Neuronal stem cell (in vitro differentiated cells): ENCODE measurements around the gene LRRK2.

Experiments used
- DNase-seq: peaks from one replicate; pipeline ENCODE4 v3.0.0-alpha.2; 2013; ENCODE audit warnings: low spot score
- H2AFZ ChIP-seq: one replicate; pipeline ENCODE4 v1.6.1; 2013; ENCODE audit warnings: mild to moderate bottlenecking, low read length, inconsistent platforms
- H2AK5ac ChIP-seq: 2 replicates; pipeline ENCODE4 v1.6.1; 2013; ENCODE audit warnings: low read depth, mild to moderate bottlenecking, inconsistent platforms, low read length, moderate library complexity, mixed read lengths
- H2BK120ac ChIP-seq: 2 replicates; pipeline ENCODE4 v1.6.1; 2013; ENCODE audit warnings: low read depth, mild to moderate bottlenecking, inconsistent platforms, low read length, moderate library complexity, mixed read lengths
- H2BK12ac ChIP-seq: one replicate; pipeline ENCODE4 v1.6.1; 2013; ENCODE audit warnings: low read length, inconsistent platforms
- H2BK15ac ChIP-seq: 2 replicates; pipeline ENCODE4 v1.6.1; 2013; ENCODE audit warnings: mild to moderate bottlenecking, low read length, inconsistent platforms, mixed read lengths
- H2BK5ac ChIP-seq: one replicate; pipeline ENCODE4 v1.6.1; 2013; ENCODE audit warnings: inconsistent platforms, mild to moderate bottlenecking, low read length, moderate library complexity
- H3K14ac ChIP-seq: one replicate; pipeline ENCODE4 v1.6.1; 2013; ENCODE audit warnings: low read length, inconsistent platforms
- H3K18ac ChIP-seq: 2 replicates; pipeline ENCODE4 v1.6.1; 2013; ENCODE audit warnings: low read length, inconsistent platforms
- H3K23ac ChIP-seq: 2 replicates; pipeline ENCODE4 v1.6.1; 2013; ENCODE audit warnings: low read depth, mild to moderate bottlenecking, mixed read lengths, low read length, inconsistent platforms; ENCODE audit not compliant: poor library complexity
- H3K27ac ChIP-seq: replicated peaks from 3 replicates; pipeline ENCODE4 v1.5.1; 2013; ENCODE audit warnings: low read length, inconsistent platforms
- H3K27me3 ChIP-seq, 3 experiments: 2 replicates each; pipeline ENCODE4 v1.6.1; 2013; ENCODE audit warnings: low read length in 3 of 3, mild to moderate bottlenecking in 2 of 3, inconsistent platforms in 1 of 3, low read depth in 1 of 3, mixed read lengths in 1 of 3, moderate library complexity in 1 of 3; ENCODE audit not compliant: control insufficient read depth in 3 of 3, insufficient read depth in 3 of 3
- H3K36me3 ChIP-seq, 2 donors: replicated peaks in 1 of 2; 2 replicates each; pipeline ENCODE4 v1.6.1; 2013; ENCODE audit warnings: low read length in 2 of 2; ENCODE audit not compliant: control insufficient read depth in 2 of 2, insufficient read depth in 2 of 2
- H3K4ac ChIP-seq: 2 replicates; pipeline ENCODE4 v1.6.1; 2013; ENCODE audit warnings: inconsistent platforms, mild to moderate bottlenecking, low read length, moderate library complexity
- H3K4me1 ChIP-seq, 2 donors: 1 replicate in 1 of 2; 2 replicates in 1 of 2; pipeline ENCODE4 v1.6.1; 2013; ENCODE audit warnings: low read length in 2 of 2, low read depth in 1 of 2; ENCODE audit not compliant: control insufficient read depth in 2 of 2, insufficient read depth in 1 of 2
- H3K4me2 ChIP-seq: one replicate; pipeline ENCODE4 v1.6.1; 2013; ENCODE audit warnings: mild to moderate bottlenecking, low read length, inconsistent platforms; ENCODE audit not compliant: insufficient read depth, poor library complexity, severe bottlenecking
- H3K4me3 ChIP-seq, 2 donors: 2 replicates each; pipeline ENCODE4 v1.5.1; 2013; ENCODE audit warnings: low read length in 2 of 2, mild to moderate bottlenecking in 2 of 2, inconsistent platforms in 1 of 2, moderate library complexity in 1 of 2
- H3K79me1 ChIP-seq: one replicate; pipeline ENCODE4 v1.6.1; 2013; ENCODE audit warnings: low read depth, mild to moderate bottlenecking, inconsistent platforms, low read length, moderate library complexity
- H3K9ac ChIP-seq: one replicate; pipeline ENCODE4 v1.6.1; 2013; ENCODE audit warnings: mild to moderate bottlenecking, low read depth, low read length, inconsistent platforms; ENCODE audit not compliant: poor library complexity
- H3K9me3 ChIP-seq, 2 donors: replicated peaks in 1 of 2; 2 replicates each; pipeline versions ENCODE3 to v1.6.1; 2013; ENCODE audit warnings: low read length in 2 of 2, mild to moderate bottlenecking in 2 of 2, inconsistent platforms in 1 of 2, low read depth in 1 of 2, mixed read lengths in 1 of 2, moderate library complexity in 1 of 2; ENCODE audit not compliant: control insufficient read depth in 2 of 2, insufficient read depth in 1 of 2
- H4K8ac ChIP-seq: one replicate; pipeline ENCODE4 v1.6.1; 2013; ENCODE audit warnings: low read depth, mild to moderate bottlenecking, inconsistent platforms, low read length, moderate library complexity
- H4K91ac ChIP-seq: one replicate; pipeline ENCODE4 v1.6.1; 2013; ENCODE audit warnings: low read length, low read depth, mild to moderate bottlenecking, inconsistent platforms; ENCODE audit not compliant: poor library complexity
- WGBS, 2 donors: extraction: QIAGEN DNeasy Blood & Tissue Kit; methylation state at CpG; one replicate each; pipeline ENCODE4 v1.1.7; 2013; ENCODE audit warnings: missing lambda C conversion rate in 2 of 2, mixed read lengths in 1 of 2; ENCODE audit not compliant: insufficient read length in 2 of 2, insufficient replicate concordance in 1 of 2; ENCODE audit errors: extremely low coverage in 2 of 2; 5-methylcytosine and 5-hydroxymethylcytosine counted together

LRRK2 gene

GRCh38 chr12:40313928-40314327, 89.1 kb downstream of the LRRK2 start:
- no peak overlapping the region for H2BK120ac ChIP-seq
- H3K36me3 ChIP-seq: no peaks in the 10 kb centered on the region
- no peak overlapping the region for H4K91ac ChIP-seq
- H3K79me1 ChIP-seq: no peaks in the 10 kb centered on the region
- H3K9ac ChIP-seq: no peak overlapping the region
- no peak overlapping the region for H2BK12ac ChIP-seq
- no peak overlapping the region for H4K8ac ChIP-seq
- H2AK5ac ChIP-seq: no peak overlapping the region
- WGBS, 2 donors: no CpG with 5 or more reads among the region's 10 CpGs
- no peak overlapping the region for H3K4ac ChIP-seq
- H3K27me3 ChIP-seq: no peaks in the 10 kb centered on the region
- H3K4me1 ChIP-seq: no peaks in the 10 kb centered on the region
- H2BK5ac ChIP-seq: no peak overlapping the region
- no peak overlapping the region for H3K4me3 ChIP-seq
- no peak for DNase-seq
- H3K27ac ChIP-seq: no peak overlapping the region
- H3K23ac ChIP-seq: no peak overlapping the region
- H3K14ac ChIP-seq: no peak overlapping the region
- no peak overlapping the region for H3K4me2 ChIP-seq
- no peak overlapping the region for H2BK15ac ChIP-seq
- H3K9me3 ChIP-seq: peaks cover 0 to 2% of the 10 kb centered on the region in 2 donors
- no peak overlapping the region for H2AFZ ChIP-seq
- no peak overlapping the region for H3K18ac ChIP-seq

- Histone ChIP-seq H3K27me3 (no peaks in the 10 kb centered on the region), H2AK5ac (no peak overlapping the region), H4K8ac (no peak overlapping the region), H3K4me1 (no peaks in the 10 kb centered on the region), H3K9ac (no peak overlapping the region), H2BK12ac (no peak overlapping the region), H3K79me1 (no peaks in the 10 kb centered on the region), H3K9me3 (peaks cover 0 to 2% of the 10 kb centered on the region in 2 donors), H2BK5ac (no peak overlapping the region), H2BK15ac (no peak overlapping the region), H3K4me3 (no peak overlapping the region), H2BK120ac (no peak overlapping the region), H3K36me3 (no peaks in the 10 kb centered on the region), H3K14ac (no peak overlapping the region), H3K4ac (no peak overlapping the region), H3K27ac (no peak overlapping the region), H4K91ac (no peak overlapping the region), H3K18ac (no peak overlapping the region), H3K4me2 (no peak overlapping the region), H2AFZ (no peak overlapping the region), H3K23ac (no peak overlapping the region)
- no peak for DNase-seq
Measured at GRCh38 chr12:40314927-40315326, 90.1 kb downstream of the LRRK2 start.

GRCh38 chr12:40315375-40315774, 90.6 kb downstream of the LRRK2 start:
- Histone ChIP-seq H4K91ac (no peak overlapping the region), H2BK12ac (no peak overlapping the region), H3K4me2 (no peak overlapping the region), H3K9me3 (peaks cover 0 to 2% of the 10 kb centered on the region in 2 donors), H3K23ac (no peak overlapping the region), H2AK5ac (no peak overlapping the region), H3K79me1 (no peaks in the 10 kb centered on the region), H3K9ac (no peak overlapping the region), H2AFZ (no peak overlapping the region), H3K4ac (no peak overlapping the region), H3K36me3 (no peaks in the 10 kb centered on the region), H2BK120ac (no peak overlapping the region), H3K18ac (no peak overlapping the region), H3K14ac (no peak overlapping the region), H3K27me3 (no peaks in the 10 kb centered on the region), H3K27ac (no peak overlapping the region), H2BK15ac (no peak overlapping the region), H4K8ac (no peak overlapping the region), H3K4me1 (no peaks in the 10 kb centered on the region), H3K4me3 (no peak overlapping the region), H2BK5ac (no peak overlapping the region)
- WGBS, 2 donors: no CpG with 5 or more reads among the region's 1 CpG
- no peak for DNase-seq

GRCh38 chr12:40324261-40324660, 99.5 kb downstream of the LRRK2 start:
- no peak overlapping the region for H2BK120ac ChIP-seq

More at GRCh38 chr12:40324261-40324660, 99.5 kb downstream of the LRRK2 start:
- H3K4me2 ChIP-seq: no peak overlapping the region
- H2BK15ac ChIP-seq: no peak overlapping the region
- H2AFZ ChIP-seq: no peak overlapping the region
- no peak overlapping the region for H2BK12ac ChIP-seq
- no peak overlapping the region for H4K91ac ChIP-seq
- no peak overlapping the region for H2BK5ac ChIP-seq
- no peaks in the 10 kb centered on the region for H3K36me3 ChIP-seq
- no peak overlapping the region for H2AK5ac ChIP-seq
- H3K4me3 ChIP-seq: no peak overlapping the region
- no peak overlapping the region for H3K27ac ChIP-seq
- H3K79me1 ChIP-seq: no peaks in the 10 kb centered on the region
- DNase-seq: no peak
- no peak overlapping the region for H3K18ac ChIP-seq
- H3K14ac ChIP-seq: no peak overlapping the region
- no peaks in the 10 kb centered on the region for H3K27me3 ChIP-seq
- H3K4ac ChIP-seq: no peak overlapping the region
- no peak overlapping the region for H3K9ac ChIP-seq
- H3K4me1 ChIP-seq: no peaks in the 10 kb centered on the region
- H3K23ac ChIP-seq: no peak overlapping the region
- no peaks in the 10 kb centered on the region for H3K9me3 ChIP-seq
- no peak overlapping the region for H4K8ac ChIP-seq
